IMR-90 (cell line): ENCODE data around the gene CRYGN. TPM values are rescaled to one million over a fixed set of nuclear protein-coding genes. Genes with fewer than 3 reads are reported as not detected.

Source experiments
- ATAC-seq: fragments of 200-7000 bp; cut with Tn5 transposase; 2 replicates; pipeline ENCODE4 v1.9.1; 2020; ENCODE audit warnings: low read depth, mild to moderate bottlenecking, moderate library complexity
- BruUV-seq: library from RNA; stranded (reverse); fragments of 400-500 nt; replicated peaks from 2 replicates; lab custom pipeline; 2021; lab: Mats Ljungman, UMichigan
- CTCF ChIA-PET: fragments of 300-600 bp; formaldehyde crosslinking; extraction: SDS; loops from one replicate; lab custom pipeline; 2021; ENCODE audit warnings: antibody characterized with exemption; lab: Yijun Ruan, JAX
- POLR2A ChIA-PET: fragments of 300-600 bp; sonication (Branson Sonifier 250); formaldehyde crosslinking; loops from one replicate; lab custom pipeline; 2022; ENCODE audit warnings: antibody characterized with exemption; ENCODE audit not compliant: unreplicated experiment; lab: Charles Lee
- DNase-seq: peaks from one replicate; pipeline ENCODE4 v3.0.0; 2013
- H2AFZ ChIP-seq: replicated peaks from 2 replicates; pipeline ENCODE3; 2013; ENCODE audit warnings: low read length, mild to moderate bottlenecking; ENCODE audit not compliant: poor library complexity
- H2AK5ac ChIP-seq: 2 replicates; pipeline ENCODE4 v1.6.1; 2013; ENCODE audit warnings: low read depth, low read length, inconsistent platforms
- H2AK9ac ChIP-seq: replicated peaks from 2 replicates; pipeline ENCODE3; 2013; ENCODE audit warnings: mild to moderate bottlenecking, low read depth, low read length, moderate library complexity; ENCODE audit not compliant: poor library complexity
- H2BK120ac ChIP-seq: 2 replicates; pipeline ENCODE4 v1.6.1; 2013; ENCODE audit warnings: low read depth, low read length, inconsistent platforms
- H2BK15ac ChIP-seq: 3 replicates; pipeline ENCODE4 v1.6.1; 2013; ENCODE audit warnings: low read depth, low read length, inconsistent platforms
- H2BK20ac ChIP-seq: 2 replicates; pipeline ENCODE4 v1.6.1; 2013; ENCODE audit warnings: low read depth, mild to moderate bottlenecking, inconsistent platforms, low read length, moderate library complexity
- H2BK5ac ChIP-seq: 2 replicates; pipeline ENCODE4 v1.6.1; 2013; ENCODE audit warnings: mild to moderate bottlenecking, low read depth, low read length, inconsistent platforms; ENCODE audit not compliant: poor library complexity, severe bottlenecking
- H3K14ac ChIP-seq: replicated peaks from 2 replicates; pipeline ENCODE4 v1.6.1; 2013; ENCODE audit warnings: low read depth, low read length, inconsistent platforms
- H3K18ac ChIP-seq: 2 replicates; pipeline ENCODE4 v1.6.1; 2013; ENCODE audit warnings: low read depth, low read length, control low read depth
- H3K23ac ChIP-seq: 2 replicates; pipeline ENCODE4 v1.6.1; 2013; ENCODE audit warnings: low read depth, low read length, inconsistent platforms
- H3K27ac ChIP-seq: 2 replicates; pipeline ENCODE4 v1.5.1; 2013; ENCODE audit warnings: mild to moderate bottlenecking, control low read depth, low read length; ENCODE audit not compliant: insufficient read depth
- H3K27me3 ChIP-seq: 2 replicates; pipeline ENCODE4 v1.6.1; 2013; ENCODE audit warnings: low read length; ENCODE audit not compliant: control insufficient read depth, insufficient read depth
- H3K36me3 ChIP-seq: 2 replicates; pipeline ENCODE4 v1.6.1; 2013; ENCODE audit warnings: low read length, mixed read lengths; ENCODE audit not compliant: control insufficient read depth, insufficient read depth
- H3K4ac ChIP-seq: 2 replicates; pipeline ENCODE4 v1.6.1; 2013; ENCODE audit warnings: low read depth, low read length, inconsistent platforms
- H3K4me1 ChIP-seq: 2 replicates; pipeline ENCODE4 v1.6.1; 2013; ENCODE audit warnings: low read length, mixed read lengths; ENCODE audit not compliant: control insufficient read depth, insufficient read depth
- H3K4me2 ChIP-seq: 2 replicates; pipeline ENCODE4 v1.6.1; 2013; ENCODE audit warnings: low read depth, mild to moderate bottlenecking, control low read depth, low read length, moderate library complexity
- H3K4me3 ChIP-seq: 2 replicates; pipeline ENCODE4 v1.5.1; 2013; ENCODE audit warnings: low read depth, mild to moderate bottlenecking, control low read depth, low read length, moderate library complexity; ENCODE audit not compliant: insufficient read depth
- H3K56ac ChIP-seq: 2 replicates; pipeline ENCODE4 v1.6.1; 2013; ENCODE audit warnings: low read length, inconsistent platforms; ENCODE audit not compliant: insufficient read depth; ENCODE audit errors: extremely low read depth
- H3K79me1 ChIP-seq, 2 experiments: 2 replicates each; pipeline ENCODE4 v1.6.1; 2013; ENCODE audit warnings: low read length in 2 of 2, inconsistent platforms in 1 of 2, low read depth in 1 of 2
- H3K9ac ChIP-seq: 2 replicates; pipeline ENCODE4 v1.6.1; 2013; ENCODE audit warnings: low read depth, low read length, control low read depth
- H3K9me1 ChIP-seq: 2 replicates; pipeline ENCODE4 v1.6.1; 2013; ENCODE audit warnings: low read length, inconsistent platforms; ENCODE audit not compliant: insufficient read depth
- H3K9me3 ChIP-seq: 2 replicates; pipeline ENCODE4 v1.6.1; 2013; ENCODE audit warnings: low read length; ENCODE audit not compliant: control insufficient read depth, insufficient read depth
- H4K20me1 ChIP-seq: 2 replicates; pipeline ENCODE4 v1.6.1; 2013; ENCODE audit warnings: low read length, inconsistent platforms; ENCODE audit not compliant: insufficient read depth
- H4K5ac ChIP-seq: 2 replicates; pipeline ENCODE4 v1.6.1; 2013; ENCODE audit warnings: mild to moderate bottlenecking, low read depth, low read length, control low read depth
- H4K8ac ChIP-seq, 2 experiments: 2 replicates each; pipeline ENCODE4 v1.6.1; 2013; ENCODE audit warnings: low read depth in 2 of 2, low read length in 2 of 2, control low read depth in 1 of 2, inconsistent platforms in 1 of 2
- H4K91ac ChIP-seq: 2 replicates; pipeline ENCODE4 v1.6.1; 2013; ENCODE audit warnings: low read depth, low read length, inconsistent platforms; ENCODE audit not compliant: insufficient read depth
- MXI1 ChIP-seq: IDR thresholded peaks from 2 replicates; pipeline ENCODE4 v1.6.1; 2012; ENCODE audit warnings: low read depth, mild to moderate bottlenecking, low read length, moderate library complexity, borderline replicate concordance
- POLR2A ChIP-seq: IDR thresholded peaks from 2 replicates; pipeline ENCODE4 v1.6.1; 2012; ENCODE audit warnings: mild to moderate bottlenecking, low read depth, low read length
- RAD21 ChIP-seq: IDR thresholded peaks from 2 replicates; pipeline ENCODE4 v1.6.1; 2012; ENCODE audit warnings: low read length, improper control_type of control experiment
- RFX5 ChIP-seq: IDR thresholded peaks from 2 replicates; pipeline ENCODE4 v1.8.0; 2012; ENCODE audit warnings: low read depth, mild to moderate bottlenecking, low read length, moderate library complexity
- whole genome bisulfite sequencing, 2 experiments: methylation state at CpG; one replicate each; pipeline versions ENCODE4 v1.1.5 to v1.1.7; 2013; ENCODE audit warnings: missing lambda C conversion rate in 2 of 2; ENCODE audit not compliant: insufficient read length in 1 of 2; ENCODE audit errors: extremely low coverage in 2 of 2; 5-methylcytosine and 5-hydroxymethylcytosine counted together
- dilution Hi-C: fragments of 300-500 bp; cut with HindIII; formaldehyde crosslinking; loops from one replicate; pipeline ENCODE4 v1.14.3; 2018; ENCODE audit warnings: low sequenced_read_pairs; ENCODE audit not compliant: unreplicated experiment
- in situ Hi-C: fragments of 300-500 bp; cut with MboI; formaldehyde crosslinking; loops from 3 replicates; pipeline ENCODE4 v1.14.3; 2019; ENCODE audit warnings: low sequenced_read_pairs, inconsistent platforms, mixed read lengths
- intact Hi-C: fragments of 100-400 bp; cut with micrococcal nuclease; formaldehyde crosslinking; loops from 2 replicates; pipeline ENCODE4 v1.10.0; 2022
- polyA plus RNA-seq, 3 experiments: library from polyadenylated mRNA; depleted of rRNA; stranded (reverse); fragments of >200 nt; gene quantifications; 2 replicates each; pipeline ENCODE4 v1.2.3, GENCODE V29; 2012; ENCODE audit warnings: low replicate concordance in 1 of 3
- total RNA-seq: library from RNA; depleted of rRNA; stranded (reverse); fragments of >200 nt; gene quantifications from 2 replicates; pipeline ENCODE4 v1.2.3, GENCODE V29; 2012

Gene CRYGN
- total and polyA plus RNA-seq, 2 of the 4 experiments (the other 2 are of a cell fraction): not detected

GRCh38 chr7:151434549-151434948, 5.4 kb downstream of the CRYGN start:
- Histone ChIP-seq H4K20me1 (no peaks in the 10 kb centered on the region), H3K4me1 (peaks cover 6% of the 10 kb centered on the region), H3K56ac (no peak overlapping the region), H4K8ac (no peak overlapping the region), H3K9me1 (no peaks in the 10 kb centered on the region), H2BK120ac (no peak overlapping the region), H2BK15ac (no peak overlapping the region), H3K14ac (no peak overlapping the region), H2AFZ (no peak overlapping the region), H3K18ac (no peak overlapping the region), H2BK20ac (no peak overlapping the region), H3K4ac (no peak overlapping the region), H3K9ac (no peak overlapping the region), H3K4me2 (no peak overlapping the region), H3K79me1 (no peaks in the 10 kb centered on the region), H3K23ac (no peak overlapping the region), H3K27me3 (peaks cover 9% of the 10 kb centered on the region), H3K36me3 (no peaks in the 10 kb centered on the region), H4K5ac (no peak overlapping the region), H4K91ac (no peak overlapping the region), H3K27ac (no peak overlapping the region), H2AK9ac (no peak overlapping the region), H3K9me3 (no peaks in the 10 kb centered on the region), H3K4me3 (no peak overlapping the region), H2BK5ac (no peak overlapping the region), H2AK5ac (no peak overlapping the region)
- dilution Hi-C loops (no loop called here), in situ Hi-C loops (no loop called here), intact Hi-C loops (no loop called here)
- WGBS, 2 experiments: no CpG with 5 or more reads among the region's 4 CpGs
- POLR2A ChIA-PET: no interaction called here
- DNase-seq: no peak
- CTCF ChIA-PET: no interaction called here
- no peak for ATAC-seq
- no peak for TF ChIP-seq RAD21
- TF ChIP-seq POLR2A: no peak
- no peak for TF ChIP-seq RFX5
- TF ChIP-seq MXI1: no peak
- BruUV-seq: no TSS peak
